BE2C (cell line): ENCODE data around the gene TRIM3.

Experiments
- DNase-seq: peaks from one replicate; pipeline ENCODE4 v3.0.0-alpha.2; 2020
- H3K27me3 ChIP-seq: fragments of 250-450 bp; sonication (Bioruptor Pico); 2 replicates; pipeline ENCODE4 v1.5.1; 2020; ENCODE audit warnings: mild to moderate bottlenecking
- H3K36me3 ChIP-seq: fragments of 250-450 bp; sonication (Bioruptor Pico); 2 replicates; pipeline ENCODE4 v1.5.1; 2020; ENCODE audit warnings: mild to moderate bottlenecking
- H3K4me1 ChIP-seq: fragments of 250-450 bp; sonication (Bioruptor Pico); 2 replicates; pipeline ENCODE4 v1.5.1; 2020
- H3K4me3 ChIP-seq: 2 replicates; pipeline ENCODE4 v1.5.1; 2011; ENCODE audit warnings: low read depth, low read length
- H3K9me3 ChIP-seq: fragments of 250-450 bp; sonication (Bioruptor Pico); 2 replicates; pipeline ENCODE4 v1.5.1; 2020
- TF ChIP-seq, protein P1 (sequence below): IDR thresholded peaks from 2 replicates; pipeline ENCODE4 v1.5.1; 2012; ENCODE audit warnings: mild to moderate bottlenecking, low read depth, low read length

The TRIM3 gene

DNA sequence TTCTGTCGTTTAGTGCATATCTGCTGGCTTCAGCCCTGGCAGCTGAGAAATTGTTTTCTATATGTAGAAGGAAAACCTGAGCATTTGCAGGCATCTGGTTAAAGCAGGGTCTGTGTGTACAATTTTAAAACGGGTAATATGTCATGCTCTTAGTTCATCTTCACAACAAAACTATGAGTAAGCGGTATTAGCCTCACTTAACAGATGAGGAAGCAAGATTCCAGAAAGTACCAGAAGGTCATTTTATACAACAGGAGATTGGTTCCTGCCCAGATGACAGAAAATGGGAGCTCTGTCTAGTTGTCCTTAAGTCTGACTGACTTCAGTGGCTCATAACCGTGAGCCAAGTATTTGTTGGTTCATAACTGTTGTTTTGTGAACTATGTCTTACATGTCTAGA, 8.7 kb upstream of the TRIM3 start:
- no peak for DNase-seq
- H3K36me3 ChIP-seq: peaks cover 13% of the 10 kb centered on the region
- H3K4me1 ChIP-seq: no peaks in the 10 kb centered on the region
- H3K4me3 ChIP-seq: peak overlapping the region; percentile 86
- TF ChIP-seq, protein P1, sequence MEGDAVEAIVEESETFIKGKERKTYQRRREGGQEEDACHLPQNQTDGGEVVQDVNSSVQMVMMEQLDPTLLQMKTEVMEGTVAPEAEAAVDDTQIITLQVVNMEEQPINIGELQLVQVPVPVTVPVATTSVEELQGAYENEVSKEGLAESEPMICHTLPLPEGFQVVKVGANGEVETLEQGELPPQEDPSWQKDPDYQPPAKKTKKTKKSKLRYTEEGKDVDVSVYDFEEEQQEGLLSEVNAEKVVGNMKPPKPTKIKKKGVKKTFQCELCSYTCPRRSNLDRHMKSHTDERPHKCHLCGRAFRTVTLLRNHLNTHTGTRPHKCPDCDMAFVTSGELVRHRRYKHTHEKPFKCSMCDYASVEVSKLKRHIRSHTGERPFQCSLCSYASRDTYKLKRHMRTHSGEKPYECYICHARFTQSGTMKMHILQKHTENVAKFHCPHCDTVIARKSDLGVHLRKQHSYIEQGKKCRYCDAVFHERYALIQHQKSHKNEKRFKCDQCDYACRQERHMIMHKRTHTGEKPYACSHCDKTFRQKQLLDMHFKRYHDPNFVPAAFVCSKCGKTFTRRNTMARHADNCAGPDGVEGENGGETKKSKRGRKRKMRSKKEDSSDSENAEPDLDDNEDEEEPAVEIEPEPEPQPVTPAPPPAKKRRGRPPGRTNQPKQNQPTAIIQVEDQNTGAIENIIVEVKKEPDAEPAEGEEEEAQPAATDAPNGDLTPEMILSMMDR: no peak
- no peaks in the 10 kb centered on the region for H3K27me3 ChIP-seq
- H3K9me3 ChIP-seq: no peaks in the 10 kb centered on the region

DNA sequence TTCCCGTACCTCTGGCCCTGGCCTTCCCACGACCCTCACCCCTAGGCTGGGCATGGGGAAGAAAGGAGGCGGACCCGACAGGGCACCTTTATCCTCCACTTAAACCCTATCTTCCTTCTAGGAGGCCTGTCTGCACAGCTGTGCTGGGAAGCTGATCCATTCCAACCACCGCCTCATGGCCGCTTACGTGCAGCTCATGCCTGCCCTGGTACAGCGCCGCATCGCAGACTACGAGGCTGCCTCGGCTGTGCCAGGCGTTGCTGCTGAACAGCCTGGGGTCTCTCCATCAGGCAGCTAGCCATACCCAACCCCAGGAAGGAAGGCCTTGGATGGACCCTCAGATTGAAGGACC, 8.2 kb upstream of the TRIM3 start:
- Histone ChIP-seq H3K4me3 (peak overlapping the region; percentile 86), H3K27me3 (no peaks in the 10 kb centered on the region), H3K36me3 (peaks cover 13% of the 10 kb centered on the region), H3K9me3 (no peaks in the 10 kb centered on the region), H3K4me1 (no peaks in the 10 kb centered on the region)
- TF ChIP-seq, protein P1: no peak
- no peak for DNase-seq

DNA sequence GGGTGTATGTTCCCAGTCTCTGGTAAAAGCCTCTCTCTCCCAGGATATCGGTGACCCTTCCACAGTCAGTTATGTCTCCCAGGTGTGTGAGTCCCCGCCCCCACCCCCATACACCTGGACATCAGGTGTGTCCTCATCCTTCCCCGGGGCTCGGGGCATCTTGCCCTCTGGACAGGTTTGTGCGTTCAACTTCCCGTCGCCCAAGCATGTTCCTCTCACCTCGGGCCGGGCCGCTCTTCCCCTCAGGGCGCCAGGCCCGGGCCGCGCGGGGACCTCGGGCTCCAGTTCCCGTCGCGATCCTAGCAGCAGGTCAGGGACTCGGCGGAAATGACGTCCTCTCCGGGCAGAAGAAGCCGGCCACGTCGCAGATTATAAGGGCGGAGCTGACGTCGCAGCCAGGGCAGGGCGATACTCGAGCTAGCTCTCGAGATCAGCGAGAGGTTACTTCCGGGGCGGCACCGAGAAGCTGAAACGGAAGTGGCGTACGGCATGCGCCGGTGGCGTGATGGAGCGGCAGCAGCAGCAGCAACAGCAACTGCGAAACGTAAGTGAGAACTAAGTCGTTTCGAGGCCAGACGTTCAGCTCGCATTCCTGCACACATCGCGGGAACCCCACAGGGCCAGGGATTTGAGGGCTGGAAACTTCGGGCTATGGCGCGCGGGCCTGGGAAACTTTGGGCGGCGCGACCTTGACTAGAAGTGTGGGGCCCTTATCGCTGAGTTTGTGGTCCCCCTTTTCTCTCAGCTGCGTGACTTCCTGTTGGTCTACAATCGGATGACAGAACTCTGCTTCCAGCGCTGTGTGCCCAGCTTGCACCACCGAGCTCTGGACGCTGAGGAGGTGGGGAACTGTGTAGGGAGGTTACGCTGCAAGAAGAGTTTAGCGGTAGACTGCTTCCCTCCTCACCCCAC, 7.5 kb upstream of the TRIM3 start, which contains the start of the genes ARFIP2 and TIMM10B:
Gene ARFIP2 (minus strand): TSS at position 320 of the 912 bp plus-strand sequence. CDS start 910 bp downstream, outside the sequence.
Gene TIMM10B (plus strand): TSS at position 490 of the 912 bp plus-strand sequence. CDS start 16 bp downstream, at position 506.
- TF ChIP-seq, protein P1: no peak
- Histone ChIP-seq H3K4me3 (peak within 1 kb of the TSS; percentile 86), H3K4me1 (no peaks in the 10 kb centered on the region), H3K9me3 (no peaks in the 10 kb centered on the region), H3K36me3 (peaks cover 13% of the 10 kb centered on the region), H3K27me3 (no peaks in the 10 kb centered on the region)
- peak; percentile 92 for DNase-seq

DNA sequence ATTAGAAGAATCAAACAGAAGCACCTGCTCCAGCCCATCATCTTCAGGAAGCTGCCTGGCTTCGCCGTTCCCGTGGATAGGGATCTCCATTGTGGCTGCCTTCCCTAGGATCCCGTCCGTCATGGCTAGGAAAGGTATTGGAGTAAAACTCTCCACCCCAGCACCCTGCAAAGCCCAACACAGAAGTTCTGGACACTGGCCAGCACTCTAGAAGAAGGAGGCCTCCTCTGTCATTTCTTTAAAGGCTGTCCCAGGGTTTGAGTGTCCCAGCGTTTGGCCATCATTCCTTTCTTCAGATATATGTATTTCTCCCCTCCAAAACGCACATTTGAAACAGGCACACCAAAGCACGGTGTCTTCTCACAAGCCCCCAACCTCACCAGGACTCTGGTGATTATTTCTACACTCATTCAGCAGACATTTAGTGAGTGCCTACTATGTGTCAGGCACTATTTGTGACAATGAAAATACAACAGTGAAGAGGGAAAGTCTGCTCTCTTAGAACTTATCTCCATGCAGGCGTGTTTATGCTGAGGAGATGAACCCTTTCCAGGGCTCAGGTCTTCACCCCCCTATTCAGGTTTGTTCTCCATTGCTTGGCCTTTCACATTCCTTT, 6.7 kb upstream of the TRIM3 start:
- Histone ChIP-seq H3K4me3 (peak overlapping the region; percentile 86), H3K36me3 (peaks cover 13% of the 10 kb centered on the region), H3K4me1 (no peaks in the 10 kb centered on the region), H3K27me3 (no peaks in the 10 kb centered on the region), H3K9me3 (no peaks in the 10 kb centered on the region)
- TF ChIP-seq, protein P1: no peak
- DNase-seq: no peak

DNA sequence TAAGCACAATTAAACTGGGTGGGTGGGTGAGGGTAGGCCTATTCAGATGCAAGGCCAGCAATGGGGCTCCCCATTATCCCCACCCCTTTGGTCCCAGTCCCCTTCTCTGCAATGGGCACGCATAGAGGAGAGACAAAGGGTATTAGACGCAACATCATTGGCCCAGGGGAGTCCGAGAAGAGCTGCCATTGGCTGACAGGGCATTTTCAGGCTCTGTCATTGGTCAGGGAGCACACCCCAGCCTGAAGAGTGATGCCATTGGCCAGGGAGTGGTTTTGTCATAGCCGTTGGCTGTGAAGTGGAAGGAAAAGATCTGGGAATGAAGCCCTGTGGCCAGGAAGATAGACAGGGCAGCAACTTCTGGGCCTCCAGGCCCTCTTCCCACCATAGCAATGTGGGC, 2.8 kb upstream of the TRIM3 start:
- no peak for DNase-seq

More for the DNA sequence above, 2.8 kb upstream of the TRIM3 start:
- TF ChIP-seq, protein P1: no peak
- Histone ChIP-seq H3K4me1 (no peaks in the 10 kb centered on the region), H3K4me3 (no peak overlapping the region), H3K27me3 (no peaks in the 10 kb centered on the region), H3K9me3 (no peaks in the 10 kb centered on the region), H3K36me3 (no peaks in the 10 kb centered on the region)
